Measurements from ENCODE around the gene VPS11.
A peak's percentile ranks its signal among the peaks of the same experiment; 100 is the strongest.
"Not testable (repeated sequence)": the region's sequence is repeated elsewhere in the genome, so short reads cannot be mapped to it uniquely, and the experiment has no call there.

The VPS11 gene

DNA sequence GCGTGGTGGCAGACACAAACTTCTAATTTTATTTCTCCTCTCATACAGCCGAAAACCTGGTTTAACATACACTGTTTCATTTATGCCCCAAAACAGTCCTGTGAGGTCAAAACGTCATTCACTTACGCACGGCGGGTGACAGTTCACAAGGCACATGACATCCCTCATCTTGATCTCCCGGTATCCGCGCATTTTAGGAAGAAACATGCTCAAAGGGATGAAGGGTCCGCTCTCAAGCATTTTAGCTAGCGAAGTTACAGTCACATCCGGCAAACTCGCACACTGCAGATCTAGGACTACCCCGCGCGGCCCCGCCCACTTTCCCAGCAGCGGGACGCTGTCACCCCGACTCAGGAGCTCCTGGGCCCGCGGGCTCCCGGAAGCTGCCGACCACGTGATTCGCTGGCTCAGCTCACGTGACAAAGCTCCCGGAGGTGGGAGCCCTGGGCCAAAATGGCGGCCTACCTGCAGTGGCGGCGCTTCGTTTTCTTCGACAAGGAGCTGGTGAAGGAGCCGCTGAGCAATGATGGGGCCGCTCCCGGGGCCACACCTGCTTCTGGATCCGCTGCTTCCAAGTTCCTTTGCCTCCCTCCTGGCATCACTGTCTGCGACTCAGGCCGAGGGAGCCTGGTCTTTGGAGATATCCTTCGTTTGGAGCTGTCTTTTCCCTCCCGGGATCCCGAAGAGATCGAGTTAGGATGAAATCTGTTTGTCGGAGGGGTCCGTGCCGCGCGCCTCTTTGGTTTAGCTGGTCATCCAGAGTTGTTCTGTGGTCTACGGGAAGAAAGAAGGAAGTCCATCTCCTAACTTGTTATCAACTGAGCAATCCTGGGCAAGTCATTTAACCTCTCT is at the start of gene VPS11:
Gene VPS11, plus strand, starts transcription at position 448 of the 852 bp plus-strand sequence. Its CDS starts 6 bp downstream, at position 454.
- DNase-seq (ENCODE audit: low read depth in 2 of 3, low spot score in 2 of 3): peak; percentile 93 to 95 (median 94)

DNA sequence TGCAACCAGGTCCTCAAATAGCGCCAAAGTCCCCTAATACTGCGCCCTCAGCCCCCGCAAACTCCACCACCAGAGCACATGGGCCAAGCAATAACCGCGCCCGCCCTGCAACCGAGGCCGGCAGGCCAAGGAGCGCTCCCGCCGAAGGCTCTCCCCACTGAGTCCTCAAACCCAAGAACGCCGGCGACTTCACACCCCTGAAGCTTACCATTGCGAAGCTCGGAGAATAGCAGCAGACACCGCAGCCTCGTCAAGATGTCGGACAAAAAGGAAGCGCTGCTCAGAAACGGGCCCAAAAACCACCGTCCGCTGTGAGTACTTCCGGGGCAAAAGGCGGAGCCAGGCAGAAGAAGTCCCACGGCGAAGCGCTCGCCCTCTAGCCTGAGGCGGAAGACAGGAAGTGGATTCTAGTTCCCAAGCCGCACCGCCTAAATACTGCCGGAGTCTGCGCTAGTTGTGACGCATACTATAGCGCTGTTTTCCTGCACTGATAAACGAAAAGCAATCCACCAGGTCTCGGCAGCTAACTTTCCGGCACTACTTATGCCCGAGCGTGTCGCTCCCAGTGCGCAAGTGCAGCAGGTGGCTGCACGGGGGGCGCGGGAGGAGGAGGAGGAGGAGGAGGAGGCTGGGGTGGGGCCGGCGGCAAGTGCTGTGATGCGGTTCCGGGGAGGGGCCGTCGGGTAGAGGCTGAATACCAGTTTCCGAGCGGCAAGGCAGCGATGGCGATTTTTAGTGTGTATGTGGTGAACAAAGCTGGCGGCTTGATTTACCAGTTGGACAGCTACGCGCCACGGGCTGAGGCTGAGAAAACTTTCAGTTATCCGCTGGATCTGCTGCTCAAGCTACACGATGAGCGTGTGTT is 49.3 kb upstream of the VPS11 start, which contains the start of the genes RPS25 and TRAPPC4:
Gene RPS25, minus strand, starts transcription at position 270 of the 865 bp plus-strand sequence. Its CDS starts 59 bp downstream, at position 211.
Gene TRAPPC4, plus strand, starts transcription at position 693 of the 865 bp plus-strand sequence. Its CDS starts 30 bp downstream, at position 723.
- peak; percentile 72 to 84 (median 77) for DNase-seq (ENCODE audit: low read depth in 2 of 3, low spot score in 2 of 3)

DNA sequence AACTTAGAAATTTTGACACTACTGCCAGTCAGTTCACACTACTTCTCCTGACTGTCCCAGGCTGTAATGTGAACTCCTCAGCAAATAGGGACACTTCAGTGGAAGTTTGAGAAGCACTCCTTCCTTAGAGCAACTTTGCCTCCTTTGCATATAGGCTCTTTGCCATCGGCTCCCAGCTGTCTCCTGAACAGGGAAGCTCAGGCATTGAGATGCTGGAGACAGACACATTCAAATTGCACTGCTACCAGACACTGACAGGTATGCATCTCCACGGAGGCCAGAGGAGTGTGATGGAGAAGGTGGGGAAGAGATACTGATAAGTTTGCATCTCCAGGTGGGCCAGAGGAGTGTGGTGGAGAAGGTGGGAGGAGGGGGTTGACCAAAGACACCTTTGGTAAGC is 47.6 kb upstream of the VPS11 start:
- DNase-seq (ENCODE audit: low read depth in 2 of 3, low spot score in 2 of 3): no peak

DNA sequence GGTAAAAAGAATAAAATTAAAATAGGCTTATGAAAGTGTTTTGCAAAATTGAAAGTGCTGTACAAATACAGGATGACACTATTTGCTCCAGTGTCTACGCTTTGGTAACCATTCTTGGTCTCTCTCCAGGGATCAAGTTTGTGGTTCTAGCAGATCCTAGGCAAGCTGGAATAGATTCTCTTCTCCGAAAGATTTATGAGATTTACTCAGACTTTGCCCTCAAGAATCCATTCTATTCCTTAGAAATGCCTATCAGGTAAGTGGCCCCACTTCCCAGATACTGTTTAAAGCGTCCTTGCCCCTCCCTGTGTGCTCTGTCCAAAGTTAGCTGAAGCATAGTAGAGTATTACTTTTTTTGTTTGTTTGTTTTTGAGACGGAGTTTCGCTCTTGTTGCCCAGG is 46.0 kb upstream of the VPS11 start:
- DNase-seq (ENCODE audit: low read depth in 2 of 3, low spot score in 2 of 3): no peak

DNA sequence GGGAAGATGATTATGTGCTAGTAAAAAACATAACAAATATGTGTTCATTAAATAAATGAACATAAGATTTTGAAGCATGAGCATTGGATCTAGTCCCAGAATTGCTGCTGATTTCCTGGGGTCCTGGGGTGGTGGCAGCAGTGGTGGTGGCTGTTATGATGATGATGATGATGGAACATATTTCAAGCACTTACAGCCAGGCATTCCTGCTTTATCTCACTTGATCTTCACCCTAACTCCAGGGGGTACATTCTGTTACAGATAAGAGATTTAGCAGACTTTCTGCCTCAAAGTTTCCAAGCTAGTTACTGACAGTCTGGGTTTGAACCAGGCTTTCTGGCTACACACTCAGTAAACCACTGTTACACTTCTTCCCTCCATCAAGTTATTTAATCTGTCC is 43.9 kb upstream of the VPS11 start:
- no peak for DNase-seq (ENCODE audit: low read depth in 2 of 3, low spot score in 2 of 3)

DNA sequence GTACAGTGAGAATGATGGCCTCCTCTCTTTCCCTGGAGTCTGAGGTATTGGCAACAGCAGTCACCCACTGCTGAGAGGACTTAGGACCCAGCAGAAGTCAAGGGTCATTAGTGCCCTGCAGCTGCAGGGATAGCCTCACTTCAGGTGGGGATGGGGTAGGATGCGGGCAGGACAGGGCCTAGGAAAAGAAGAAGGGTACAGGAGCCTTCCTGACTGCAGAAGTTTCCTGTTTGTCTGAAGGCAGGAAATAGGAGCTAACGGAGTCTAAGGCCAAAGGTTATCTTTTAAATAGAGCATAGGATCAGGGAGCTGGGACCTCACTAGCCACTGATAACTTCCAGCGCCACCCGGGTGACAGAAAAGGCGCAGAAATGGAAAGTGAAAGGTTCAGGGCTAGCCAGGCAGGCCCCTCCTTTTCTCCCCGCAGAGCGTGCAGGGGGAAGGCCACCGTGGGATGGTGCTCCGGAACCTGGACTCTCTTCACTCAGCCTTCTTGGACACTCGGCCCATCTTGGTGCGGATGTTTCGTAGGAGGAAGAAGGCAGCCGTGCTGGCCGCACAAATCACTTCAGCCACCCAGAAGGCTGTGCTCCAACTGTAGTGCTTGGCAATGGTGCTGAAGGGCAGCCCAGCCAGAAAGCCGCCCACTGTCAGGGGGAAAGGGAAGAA is 43.1 kb upstream of the VPS11 start:
- DNase-seq (ENCODE audit: low read depth in 2 of 3, low spot score in 2 of 3): no peak

DNA sequence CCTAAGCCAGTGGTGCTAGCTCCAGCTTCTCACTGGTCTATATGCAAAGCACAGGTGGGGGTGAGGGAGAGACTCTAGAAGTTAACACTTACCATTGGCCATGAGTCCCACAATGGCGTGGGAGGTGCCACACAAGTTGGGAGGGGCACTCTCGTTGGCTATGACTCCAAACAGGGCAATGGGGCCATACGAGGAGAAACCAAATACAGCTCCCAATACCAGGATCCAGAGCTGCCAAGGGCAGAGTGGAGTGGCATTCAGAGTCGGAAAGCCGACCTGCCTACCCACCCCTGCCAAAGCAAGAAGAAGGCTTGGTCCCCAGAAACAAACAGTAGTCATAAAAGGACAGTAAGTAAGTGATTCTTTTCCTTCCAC is 42.5 kb upstream of the VPS11 start:
- no peak for DNase-seq (ENCODE audit: low read depth in 2 of 3, low spot score in 2 of 3)

DNA sequence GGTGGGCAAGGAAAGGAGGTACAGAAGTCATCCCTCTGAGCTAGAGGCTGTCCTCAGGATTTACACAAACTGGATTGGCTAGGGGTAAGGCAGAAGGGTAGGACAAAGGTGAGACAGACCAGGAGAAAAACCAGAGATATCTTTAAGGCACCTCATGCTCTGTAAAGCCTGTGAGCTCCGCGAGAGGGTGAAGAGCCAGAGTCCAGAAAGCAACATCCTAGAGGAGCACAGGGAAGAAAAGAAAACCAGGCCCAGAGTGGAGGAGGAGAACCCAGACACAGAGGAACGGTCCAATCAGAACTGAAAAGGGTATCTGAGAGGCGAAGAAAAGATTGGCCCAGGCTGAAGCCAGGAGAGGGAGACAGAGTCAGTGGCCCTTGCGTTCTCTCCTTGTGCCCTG is 42.1 kb upstream of the VPS11 start:
- DNase-seq (ENCODE audit: low read depth in 2 of 3, low spot score in 2 of 3): no peak

DNA sequence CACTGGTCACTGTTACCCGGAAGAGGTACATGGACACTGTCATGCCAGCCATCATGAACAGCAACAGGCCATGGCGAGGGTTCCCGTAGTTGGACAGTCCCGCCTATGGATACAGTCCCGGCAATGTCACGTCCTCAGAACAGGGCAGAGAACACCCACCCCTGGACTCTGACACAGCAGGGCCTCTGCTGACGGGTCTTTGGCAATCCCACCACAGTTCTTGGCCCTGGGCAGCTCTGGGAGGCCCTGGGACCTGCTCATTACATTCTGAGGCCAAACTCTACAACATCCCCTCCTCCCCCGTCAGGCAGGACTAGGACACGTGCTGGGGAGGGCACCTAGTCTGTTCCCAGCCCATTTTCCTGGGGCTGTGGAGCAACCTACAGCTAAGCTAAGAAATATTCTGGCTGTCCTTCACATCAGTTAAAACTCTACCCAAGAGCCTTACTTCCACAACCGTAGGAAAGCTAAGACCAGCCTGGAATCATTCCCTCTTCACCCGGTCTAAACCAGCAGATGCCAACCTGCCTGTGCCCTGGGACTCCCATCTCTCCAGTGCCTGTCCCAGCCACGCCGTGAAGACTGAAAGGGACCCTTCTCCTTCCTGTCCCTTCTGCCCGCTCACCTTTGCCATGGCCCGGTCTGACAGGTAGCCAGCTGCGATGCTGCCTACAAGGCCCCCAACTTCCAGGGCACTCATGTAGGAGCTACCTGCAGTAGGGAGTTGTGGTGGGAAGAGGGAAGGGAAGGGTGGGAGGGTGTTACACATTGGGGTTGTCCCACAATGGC is 41.4 kb upstream of the VPS11 start:
- DNase-seq (ENCODE audit: low read depth in 2 of 3, low spot score in 2 of 3): no peak

DNA sequence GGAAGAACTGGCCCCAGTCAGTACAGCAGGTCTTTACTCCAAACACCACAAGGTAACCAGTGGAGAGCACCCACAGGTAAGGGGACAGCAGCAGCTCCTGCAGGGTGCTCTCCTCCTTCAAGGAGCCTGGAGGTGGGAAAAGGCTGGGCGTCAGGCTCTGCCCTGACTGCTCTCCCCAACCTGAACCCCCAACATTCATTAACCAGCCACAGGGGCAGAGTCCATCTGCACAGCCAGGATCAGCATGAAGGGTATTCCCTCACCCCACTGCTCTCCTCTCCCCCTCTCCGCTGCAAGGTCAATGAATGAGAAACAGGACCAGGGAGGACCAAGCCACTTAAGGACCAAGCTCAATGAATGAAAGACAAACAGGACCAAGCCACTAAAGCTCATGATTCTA is 40.6 kb upstream of the VPS11 start:
- DNase-seq (ENCODE audit: low read depth in 2 of 3, low spot score in 2 of 3): no peak

DNA sequence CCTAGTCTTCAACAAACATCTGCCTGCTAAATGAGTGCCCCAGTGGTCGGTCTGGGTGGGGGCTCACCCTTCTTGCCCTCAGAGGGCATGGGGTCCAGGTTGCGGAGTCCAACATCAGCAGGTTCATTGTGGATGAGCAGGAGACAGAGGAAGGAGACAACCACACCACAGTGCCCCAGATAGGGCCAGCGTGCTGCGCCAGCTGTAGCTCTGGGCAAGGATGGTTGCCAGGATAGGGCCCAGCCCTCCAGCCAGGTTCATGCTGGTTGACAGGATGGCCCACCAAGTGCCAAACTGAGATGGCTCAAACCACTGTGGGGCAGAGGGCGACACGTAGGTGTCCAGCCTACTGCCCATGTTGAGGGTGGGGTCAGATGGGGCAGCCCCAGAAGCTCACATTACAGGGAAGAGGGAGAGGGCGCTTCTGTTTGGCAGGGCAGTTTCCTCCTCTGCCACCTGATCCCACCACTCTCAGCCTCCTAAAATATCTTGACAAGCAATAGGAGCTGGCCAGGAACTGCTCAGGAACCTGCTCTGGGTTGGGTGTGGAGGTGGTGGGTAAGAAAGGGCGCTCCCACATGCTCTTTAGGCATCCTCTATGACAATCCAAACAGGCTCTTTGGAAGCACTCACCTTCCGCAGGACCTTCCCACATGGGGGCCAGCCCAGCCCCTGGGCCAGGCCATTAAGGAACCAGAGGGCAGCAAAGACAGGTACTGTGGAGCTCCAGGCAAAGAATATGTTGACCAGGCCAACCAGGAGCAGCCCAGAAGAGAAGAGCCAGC is 39.9 kb upstream of the VPS11 start:
- DNase-seq (ENCODE audit: low read depth in 2 of 3, low spot score in 2 of 3): no peak

DNA sequence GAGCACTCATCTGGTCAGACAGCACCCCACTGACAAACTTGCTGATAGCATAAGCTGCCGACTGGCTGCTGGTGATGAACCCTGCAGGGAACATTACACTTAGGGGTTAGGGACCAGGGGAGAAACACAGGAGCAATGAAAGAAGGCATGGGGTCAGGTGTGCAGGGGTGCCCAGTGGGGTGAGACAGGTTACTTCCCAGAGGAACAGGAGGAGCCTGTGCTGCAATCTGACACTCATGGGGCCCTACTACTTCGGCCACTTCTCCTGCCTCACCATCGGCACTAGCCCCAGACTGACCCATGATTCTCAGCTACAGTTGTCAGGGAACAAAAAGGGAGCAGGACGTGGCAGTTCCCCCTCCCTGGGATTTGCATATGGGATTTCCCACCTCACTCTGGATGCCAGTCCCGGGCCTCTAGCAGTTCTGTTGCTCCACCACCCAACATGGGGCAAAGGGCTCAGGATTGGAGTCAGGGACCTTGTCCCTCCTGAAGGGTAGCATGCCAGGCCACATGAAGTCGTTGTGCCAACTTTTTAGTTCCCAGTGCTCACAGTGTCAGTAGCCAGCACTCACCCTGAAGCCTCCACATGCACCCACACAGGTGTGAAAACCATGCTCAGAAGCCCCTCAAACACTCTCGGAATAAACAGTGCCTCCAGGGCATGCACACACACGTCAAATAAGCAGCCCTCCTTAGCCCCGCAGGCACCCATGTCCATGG is 39.1 kb upstream of the VPS11 start:
- no peak for DNase-seq (ENCODE audit: low read depth in 2 of 3, low spot score in 2 of 3)

DNA sequence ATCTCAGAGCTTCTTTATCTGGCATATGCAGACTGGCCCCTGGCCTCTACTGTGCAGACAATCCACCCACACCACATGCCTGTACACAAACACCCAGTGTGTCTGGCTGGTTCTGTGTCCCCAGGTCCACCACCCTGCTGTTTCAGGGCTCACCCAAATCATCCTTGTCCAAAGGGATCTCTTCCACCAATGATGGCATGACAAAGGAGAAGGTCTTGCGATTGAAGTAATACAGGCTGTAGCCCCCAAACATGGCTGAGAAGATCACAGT is 38.6 kb upstream of the VPS11 start:
- no peak for DNase-seq (ENCODE audit: low read depth in 2 of 3, low spot score in 2 of 3)

DNA sequence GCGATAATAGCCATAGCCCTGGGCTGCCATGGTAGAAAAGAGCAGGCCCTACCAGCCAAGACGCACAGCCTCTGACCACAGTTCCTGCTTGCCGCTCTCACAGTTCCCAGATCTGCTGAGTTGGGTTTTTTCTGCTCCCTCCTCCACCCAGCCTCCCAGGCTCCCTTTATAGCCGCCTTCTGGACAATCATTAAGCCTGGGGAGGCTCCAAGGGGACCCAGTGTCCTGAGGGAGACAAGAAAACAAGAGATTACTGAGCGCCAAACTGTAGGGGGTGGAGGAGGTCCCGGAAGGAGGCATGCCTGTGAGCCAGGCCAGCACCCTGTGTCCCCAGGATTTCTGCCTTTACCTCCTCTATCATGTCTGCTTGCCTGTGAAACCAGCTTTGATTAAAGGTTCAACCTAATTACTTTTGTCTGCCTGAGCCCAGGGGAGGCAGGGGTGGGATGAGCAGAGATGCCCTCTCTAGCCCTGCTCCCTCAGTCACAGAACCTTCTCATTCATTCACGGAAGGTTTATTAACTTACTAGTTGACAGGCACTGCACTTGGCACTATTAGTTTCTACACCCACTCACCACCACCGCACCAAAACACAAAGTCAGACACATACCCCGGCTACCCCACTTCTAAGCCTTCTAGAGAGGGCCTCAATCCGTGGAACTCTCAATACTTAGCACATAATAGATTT is 38.1 kb upstream of the VPS11 start:
- no peak for DNase-seq (ENCODE audit: low read depth in 2 of 3, low spot score in 2 of 3)

DNA sequence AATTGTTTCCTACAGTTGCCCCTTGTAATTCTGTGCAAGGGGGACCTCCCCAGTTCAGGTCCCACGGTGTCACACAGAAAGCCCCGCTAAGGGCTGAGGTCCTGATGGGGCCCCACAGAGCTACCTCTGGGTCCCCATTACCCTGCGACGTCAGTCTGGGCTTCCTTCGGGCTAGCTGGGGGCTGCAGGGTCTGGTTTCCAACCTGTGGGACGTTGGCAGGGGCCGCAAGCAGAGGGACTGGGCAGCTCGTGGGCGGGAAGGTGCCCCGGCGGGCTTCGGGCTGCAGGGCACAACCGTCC is 37.6 kb upstream of the VPS11 start:
- peak in 2 of 3 experiments; percentile 17 to 27 for DNase-seq (ENCODE audit: low read depth in 2 of 3, low spot score in 2 of 3)

DNA sequence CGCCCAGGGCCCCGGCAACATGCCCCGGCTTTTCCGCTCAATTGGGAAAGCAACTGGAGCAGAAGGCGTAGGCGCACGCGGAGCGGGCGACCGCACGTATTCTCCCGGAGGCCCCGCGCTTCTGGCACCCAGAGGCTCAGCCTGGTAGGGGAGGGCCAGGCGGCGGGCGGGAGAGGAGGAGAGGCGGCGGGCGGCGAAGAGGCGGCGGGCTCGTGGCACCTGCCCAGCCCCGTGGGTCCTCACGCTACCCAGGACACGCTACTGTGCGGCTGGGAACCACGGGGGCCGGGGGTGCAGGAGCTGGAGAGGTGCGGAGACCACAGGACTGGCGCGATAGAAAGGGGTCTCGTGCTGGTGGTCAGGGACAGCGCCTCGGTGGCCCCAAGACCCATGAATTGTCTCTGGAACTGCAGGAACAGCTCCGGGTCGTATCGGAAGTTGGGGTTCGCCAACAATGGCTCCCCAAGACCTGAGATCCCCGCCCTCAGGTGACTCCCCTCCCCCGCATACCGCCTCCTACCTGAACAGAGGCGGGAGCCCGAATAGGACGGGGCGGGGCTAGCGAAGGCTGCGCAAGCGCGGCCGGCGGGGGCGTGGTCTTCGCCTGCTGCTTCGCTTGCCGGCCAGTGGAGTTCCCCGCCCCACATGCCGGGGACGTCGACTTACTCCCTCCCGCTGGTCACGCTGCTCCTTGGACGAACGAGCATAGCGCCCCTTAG is 37.1 kb upstream of the VPS11 start, which contains the start of gene SLC37A4:
Gene SLC37A4, minus strand, starts transcription at position 549 of the 719 bp plus-strand sequence.
- peak; percentile 98 to 99 (median 98) for DNase-seq (ENCODE audit: low read depth in 2 of 3, low spot score in 2 of 3)

DNA sequence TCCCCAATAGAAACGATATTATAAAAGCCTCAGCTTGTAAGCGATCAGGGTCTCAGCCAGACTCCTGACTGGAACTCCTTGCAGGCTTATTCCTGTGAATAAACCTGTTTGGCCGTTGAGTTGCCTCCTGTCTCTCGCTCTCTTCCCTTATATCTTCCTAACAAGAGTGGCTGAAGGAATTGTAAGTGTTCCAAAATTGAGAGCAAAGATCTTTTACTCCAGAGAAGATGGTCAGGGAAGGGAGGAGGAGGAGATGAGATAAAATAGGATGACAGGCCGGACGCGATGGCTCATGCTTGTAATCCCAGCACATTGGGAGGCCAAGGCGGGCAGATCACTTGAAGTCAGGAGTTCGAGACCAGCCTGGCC is 35.7 kb upstream of the VPS11 start:
- DNase-seq (ENCODE audit: low read depth in 2 of 3, low spot score in 2 of 3): no peak

DNA sequence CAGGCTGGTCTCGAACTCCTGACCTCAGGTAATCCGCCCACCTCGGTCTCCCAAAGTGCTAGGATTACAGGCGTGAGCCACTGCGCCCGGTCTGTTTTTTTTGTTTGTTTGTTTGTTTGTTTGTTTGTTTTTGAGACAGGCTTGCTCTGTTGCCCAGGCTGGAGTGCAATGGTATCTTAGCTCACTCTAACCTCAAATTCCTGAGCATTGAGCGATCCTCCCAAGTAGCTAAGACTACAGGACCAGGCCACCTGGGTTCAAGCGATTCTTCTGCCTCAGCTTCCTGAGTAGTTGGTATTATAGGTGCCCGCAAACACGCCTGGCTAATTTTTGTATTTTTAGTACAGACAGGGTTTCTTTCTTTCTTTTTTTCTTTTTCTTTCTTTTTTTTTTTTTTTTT is 34.2 kb upstream of the VPS11 start:
- not testable (repeated sequence) for DNase-seq (ENCODE audit: low read depth in 2 of 3, low spot score in 2 of 3)

All from activated CD8-positive, alpha-beta memory T cell treated with anti-CD3 and anti-CD28 coated beads for 48 hours (primary cell).